Esophagus muscularis mucosa (tissue), 4 donors: ENCODE results near the gene PLD5. TPM values are rescaled to one million over a fixed set of nuclear protein-coding genes. Genes with fewer than 3 reads are reported as not detected.
"Not testable (repeated sequence)": the region's sequence is repeated elsewhere in the genome, so short reads cannot be mapped to it uniquely, and the experiment has no call there.

Source experiments
- DNase-seq: peaks from one replicate; pipeline ENCODE4 v3.0.0-alpha.2; 2017; ENCODE audit errors: extremely low spot score
- H3K27ac ChIP-seq, 4 donors: fragments of 200-600 bp; sonication (generic); replicated peaks in 1 of 4; 1 replicate in 3 of 4; 2 replicates in 1 of 4; pipeline ENCODE4 v1.5.1; 2016 to 2019; ENCODE audit warnings: mild to moderate bottlenecking in 1 of 4
- H3K27me3 ChIP-seq, 4 donors: fragments of 200-600 bp; sonication (generic); one replicate each; pipeline versions ENCODE4 v1.5.1 to v1.6.0; 2016 to 2019
- H3K36me3 ChIP-seq, 4 donors: fragments of 200-600 bp; sonication (generic); one replicate each; pipeline ENCODE4 v1.5.1; 2016 to 2019
- H3K4me1 ChIP-seq, 4 donors: fragments of 200-600 bp; sonication (generic); one replicate each; pipeline ENCODE4 v1.5.1; 2016 to 2019
- H3K4me3 ChIP-seq, 4 donors: fragments of 200-600 bp; sonication (generic); 1 replicate in 2 of 4; 2 replicates in 2 of 4; pipeline ENCODE4 v1.5.1; 2016 to 2019; ENCODE audit warnings: mild to moderate bottlenecking in 4 of 4, moderate library complexity in 1 of 4
- H3K9me3 ChIP-seq, 4 donors: fragments of 200-600 bp; sonication (generic); 1 replicate in 3 of 4; 2 replicates in 1 of 4; pipeline ENCODE4 v1.5.1; 2016 to 2019
- CTCF ChIP-seq, 3 experiments: fragments of 200-600 bp in 2 of 3; fragments of 450-650 bp in 1 of 3; sonication (generic) in 2 of 3; IDR thresholded peaks; one replicate each; pipeline ENCODE4 v1.5.1; 2017 to 2019; ENCODE audit warnings: antibody characterized with exemption in 3 of 3, mild to moderate bottlenecking in 2 of 3, moderate library complexity in 1 of 3
- EP300 ChIP-seq: sonication (generic); formaldehyde crosslinking; IDR thresholded peaks from one replicate; pipeline ENCODE4 v1.6.1; 2017; ENCODE audit warnings: antibody characterized with exemption
- POLR2A ChIP-seq: fragments of 450-650 bp; IDR thresholded peaks from one replicate; pipeline ENCODE4 v1.6.1; 2017; ENCODE audit warnings: antibody characterized with exemption, moderate library complexity, mild to moderate bottlenecking, low read depth
- POLR2AphosphoS5 ChIP-seq, 2 donors: sonication (generic); formaldehyde crosslinking; IDR thresholded peaks; one replicate each; pipeline ENCODE4 v1.6.1; 2017; ENCODE audit warnings: antibody characterized with exemption in 2 of 2
- WGBS: methylation state at CpG from one replicate; pipeline ENCODE4 v1.1.5; 2018; 5-methylcytosine and 5-hydroxymethylcytosine counted together
- intact Hi-C: fragments of 100-400 bp; cut with DNase I; formaldehyde crosslinking; loops from one replicate; pipeline ENCODE4 v1.15.1; 2023
- total RNA-seq, 4 donors: library from RNA; depleted of rRNA; stranded (reverse); fragments of >200 nt; gene quantifications; one replicate each; pipeline versions ENCODE4 v1.1.0 to v1.2.1, GENCODE V29; 2016

Gene PLD5
- total RNA-seq, 4 donors from 2014 or later: 0.33 to 1.7 (median 0.50) TPM

- H3K4me3 ChIP-seq: no peak overlapping the region
- WGBS: 66% methylated on average over 8 of the region's 8 CpGs
- TF ChIP-seq CTCF (IDR thresholded peaks at IDR 0.05) (no peak), POLR2A (no peak), POLR2AphosphoS5 (IDR thresholded peaks at IDR 0.05) (no peak), EP300 (no peak)
- H3K9me3 ChIP-seq: no peaks in the 10 kb centered on the region
- H3K36me3 ChIP-seq: no peaks in the 10 kb centered on the region
- intact Hi-C loops: no loop called here
- no peaks in the 10 kb centered on the region for H3K4me1 ChIP-seq
- no peaks in the 10 kb centered on the region for H3K27me3 ChIP-seq
- no peak for DNase-seq
- H3K27ac ChIP-seq: no peak overlapping the region
Observed at GRCh38 chr1:242128951-242129502, 395.5 kb downstream of the PLD5 start.

- no peaks in the 10 kb centered on the region for H3K9me3 ChIP-seq
- DNase-seq: no peak
- intact Hi-C loops: no loop called here
- TF ChIP-seq POLR2A (no peak), CTCF (IDR thresholded peaks at IDR 0.05) (no peak), EP300 (no peak), POLR2AphosphoS5 (IDR thresholded peaks at IDR 0.05) (no peak)
- H3K4me1 ChIP-seq: no peaks in the 10 kb centered on the region
- no peaks in the 10 kb centered on the region for H3K27me3 ChIP-seq
- WGBS: 77% methylated on average over 2 of the region's 2 CpGs
- H3K4me3 ChIP-seq: no peak overlapping the region
- H3K27ac ChIP-seq: no peak overlapping the region
- H3K36me3 ChIP-seq: no peaks in the 10 kb centered on the region
Observed at GRCh38 chr1:242120432-242120831, 404.1 kb downstream of the PLD5 start.

DNA sequence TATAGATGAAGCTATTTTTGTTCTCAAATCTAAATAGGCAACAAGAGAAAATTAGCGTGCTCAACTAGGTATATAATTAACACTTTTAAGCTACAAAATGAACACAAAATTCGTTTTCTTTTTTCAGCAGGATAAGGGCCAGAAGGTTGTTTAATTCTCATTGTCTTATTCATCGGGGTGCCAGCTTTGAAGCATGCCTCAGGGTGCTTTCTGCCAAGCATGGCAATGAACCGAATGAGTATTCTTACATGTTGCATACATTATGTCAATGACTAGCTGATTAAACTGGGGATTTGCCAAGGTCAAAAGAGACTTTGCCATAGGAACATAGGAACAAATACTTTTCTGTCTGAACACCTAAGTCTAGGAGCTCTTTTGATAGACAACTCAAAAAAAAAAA lies 423.6 kb downstream of the PLD5 start:
- Histone ChIP-seq H3K4me1 (no peaks in the 10 kb centered on the region), H3K27me3 (no peaks in the 10 kb centered on the region), H3K27ac (no peak overlapping the region), H3K4me3 (no peak overlapping the region), H3K9me3 (no peaks in the 10 kb centered on the region), H3K36me3 (no peaks in the 10 kb centered on the region)
- TF ChIP-seq POLR2A: no peak
- no peak for TF ChIP-seq POLR2AphosphoS5 (IDR thresholded peaks at IDR 0.05)
- no peak for TF ChIP-seq CTCF (IDR thresholded peaks at IDR 0.05)
- TF ChIP-seq EP300: no peak
- intact Hi-C loops: no loop called here
- WGBS: 69% methylated on average over 4 of the region's 4 CpGs
- no peak for DNase-seq

DNA sequence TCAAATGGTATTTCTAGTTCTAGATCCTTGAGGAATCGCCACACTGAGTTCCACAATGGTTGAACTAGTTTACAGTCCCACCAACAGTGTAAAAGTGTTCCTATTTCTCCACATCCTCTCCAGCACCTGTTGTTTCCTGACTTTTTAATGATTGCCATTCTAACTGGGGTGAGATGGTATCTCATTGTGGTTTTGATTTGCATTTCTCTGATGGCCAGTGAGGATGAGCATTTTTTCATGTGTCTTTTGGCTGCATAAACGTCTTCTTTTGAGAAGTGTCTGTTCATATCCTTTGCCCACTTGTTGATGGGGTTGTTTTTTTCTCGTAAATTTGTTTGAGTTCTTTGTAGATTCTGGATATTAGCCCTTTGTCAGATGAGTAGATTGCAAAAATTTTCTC lies 427.2 kb downstream of the PLD5 start:
- WGBS: 80% methylated on average over 3 of the region's 3 CpGs
- DNase-seq, H3K9me3 ChIP-seq, H3K4me3 ChIP-seq, H3K27ac ChIP-seq, H3K4me1 ChIP-seq, H3K27me3 ChIP-seq, H3K36me3 ChIP-seq, intact Hi-C loops: not testable (repeated sequence)

GRCh38 chr1:242093116-242093515 lies 431.4 kb downstream of the PLD5 start:
- Histone ChIP-seq H3K27me3 (no peaks in the 10 kb centered on the region), H3K36me3 (no peaks in the 10 kb centered on the region), H3K9me3 (no peaks in the 10 kb centered on the region), H3K4me1 (no peaks in the 10 kb centered on the region), H3K4me3 (no peak overlapping the region), H3K27ac (no peak overlapping the region)
- TF ChIP-seq EP300 (no peak), CTCF (IDR thresholded peaks at IDR 0.05) (no peak), POLR2A (no peak), POLR2AphosphoS5 (IDR thresholded peaks at IDR 0.05) (no peak)
- WGBS: 72% methylated on average over 11 of the region's 11 CpGs
- intact Hi-C loops: no loop called here
- no peak for DNase-seq
